ENCODE data around the gene BPNT1. TPM values are rescaled to one million over a fixed set of nuclear protein-coding genes. Genes with fewer than 3 reads are reported as not detected.
"Not testable (repeated sequence)": the region's sequence is repeated elsewhere in the genome, so short reads cannot be mapped to it uniquely, and the experiment has no call there.

Gene BPNT1
- total and polyA plus RNA-seq, 9 donors = 12.9 to 34.0 (median 15.7) TPM

DNA sequence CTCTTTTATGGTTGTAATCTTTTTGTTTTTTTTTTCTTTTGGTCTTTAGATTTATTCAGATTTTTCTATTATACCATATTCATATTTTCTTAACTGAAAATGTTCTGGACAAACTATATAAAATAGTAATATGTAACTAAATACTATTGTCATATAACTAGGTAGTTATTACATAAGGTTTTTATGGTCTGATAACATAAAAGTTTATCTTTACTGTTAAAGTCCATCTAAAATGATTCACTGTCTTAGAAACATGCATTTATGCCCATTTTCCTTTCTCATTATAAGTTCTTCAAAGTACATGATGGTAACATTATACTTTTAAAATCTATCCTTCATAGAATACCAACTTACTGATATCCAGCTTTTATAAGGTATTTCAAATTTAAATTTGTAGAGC is 33.5 kb upstream of the BPNT1 start:
- H3K4me3 ChIP-seq = no peak overlapping the region
- H3K4me1 ChIP-seq (ENCODE audit: insufficient read depth) = peaks cover 4% of the 10 kb centered on the region
- no peaks in the 10 kb centered on the region for H3K9me3 ChIP-seq
- TF ChIP-seq POLR2A (IDR thresholded peaks at IDR 0.05) (no peak), EP300 (IDR thresholded peaks at IDR 0.05) (no peak)
- TF ChIP-seq, protein P1, sequence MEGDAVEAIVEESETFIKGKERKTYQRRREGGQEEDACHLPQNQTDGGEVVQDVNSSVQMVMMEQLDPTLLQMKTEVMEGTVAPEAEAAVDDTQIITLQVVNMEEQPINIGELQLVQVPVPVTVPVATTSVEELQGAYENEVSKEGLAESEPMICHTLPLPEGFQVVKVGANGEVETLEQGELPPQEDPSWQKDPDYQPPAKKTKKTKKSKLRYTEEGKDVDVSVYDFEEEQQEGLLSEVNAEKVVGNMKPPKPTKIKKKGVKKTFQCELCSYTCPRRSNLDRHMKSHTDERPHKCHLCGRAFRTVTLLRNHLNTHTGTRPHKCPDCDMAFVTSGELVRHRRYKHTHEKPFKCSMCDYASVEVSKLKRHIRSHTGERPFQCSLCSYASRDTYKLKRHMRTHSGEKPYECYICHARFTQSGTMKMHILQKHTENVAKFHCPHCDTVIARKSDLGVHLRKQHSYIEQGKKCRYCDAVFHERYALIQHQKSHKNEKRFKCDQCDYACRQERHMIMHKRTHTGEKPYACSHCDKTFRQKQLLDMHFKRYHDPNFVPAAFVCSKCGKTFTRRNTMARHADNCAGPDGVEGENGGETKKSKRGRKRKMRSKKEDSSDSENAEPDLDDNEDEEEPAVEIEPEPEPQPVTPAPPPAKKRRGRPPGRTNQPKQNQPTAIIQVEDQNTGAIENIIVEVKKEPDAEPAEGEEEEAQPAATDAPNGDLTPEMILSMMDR (IDR thresholded peaks at IDR 0.05) = no peak
- intact Hi-C loops (cut with DNase I) = no loop called here
- no peak for DNase-seq
- H3K27me3 ChIP-seq = no peaks in the 10 kb centered on the region
- H3K36me3 ChIP-seq = no peaks in the 10 kb centered on the region
- H3K27ac ChIP-seq = no peak overlapping the region

DNA sequence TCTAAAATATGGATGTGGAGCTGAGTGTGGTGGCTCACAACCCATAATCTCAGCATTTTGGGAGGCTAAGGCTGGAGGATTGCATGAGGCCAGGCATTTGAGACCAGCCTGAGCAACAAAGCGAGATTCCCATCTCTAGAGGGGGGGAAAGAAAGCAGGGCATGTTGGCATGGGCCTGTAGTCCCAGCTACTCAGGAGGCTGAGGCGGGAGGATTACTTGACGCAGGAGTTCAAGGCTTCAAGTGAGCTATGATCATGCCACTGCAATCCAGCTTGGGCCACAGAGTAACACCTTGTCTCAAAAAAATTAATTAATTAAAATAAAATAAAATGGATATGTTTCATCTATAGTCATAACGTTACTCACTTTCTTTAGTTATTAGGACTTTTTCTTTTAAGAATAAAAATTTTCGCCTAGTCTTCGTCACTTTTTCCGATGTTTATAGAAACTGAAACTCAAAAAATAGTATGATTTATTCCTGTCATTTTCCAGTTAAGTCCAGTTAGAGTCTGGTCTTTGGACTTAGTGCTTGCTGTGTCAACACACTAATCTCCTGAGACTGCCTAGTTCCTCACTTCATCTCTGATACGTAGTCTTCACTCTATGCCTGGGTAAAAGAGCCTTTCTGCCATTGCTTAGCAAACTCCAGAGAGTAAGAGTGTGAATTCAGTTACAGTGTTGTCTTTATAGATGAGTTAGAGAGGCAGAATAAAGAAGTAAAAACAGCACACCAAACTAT is 32.4 kb upstream of the BPNT1 start:
- 92 to 94% (median 93%) methylated on average over 8 of the region's 8 CpGs for WGBS, 3 donors
- H3K9me3 ChIP-seq = no peaks in the 10 kb centered on the region
- no peak overlapping the region for H3K4me3 ChIP-seq
- intact Hi-C loops (cut with DNase I) = no loop called here
- no peaks in the 10 kb centered on the region for H3K36me3 ChIP-seq
- no peak for DNase-seq
- peaks cover 4% of the 10 kb centered on the region for H3K4me1 ChIP-seq (ENCODE audit: insufficient read depth)
- H3K27ac ChIP-seq = no peak overlapping the region
- H3K27me3 ChIP-seq = no peaks in the 10 kb centered on the region
- TF ChIP-seq POLR2A (IDR thresholded peaks at IDR 0.05) (no peak), EP300 (IDR thresholded peaks at IDR 0.05) (no peak)
- TF ChIP-seq, protein P1 (IDR thresholded peaks at IDR 0.05) = no peak

DNA sequence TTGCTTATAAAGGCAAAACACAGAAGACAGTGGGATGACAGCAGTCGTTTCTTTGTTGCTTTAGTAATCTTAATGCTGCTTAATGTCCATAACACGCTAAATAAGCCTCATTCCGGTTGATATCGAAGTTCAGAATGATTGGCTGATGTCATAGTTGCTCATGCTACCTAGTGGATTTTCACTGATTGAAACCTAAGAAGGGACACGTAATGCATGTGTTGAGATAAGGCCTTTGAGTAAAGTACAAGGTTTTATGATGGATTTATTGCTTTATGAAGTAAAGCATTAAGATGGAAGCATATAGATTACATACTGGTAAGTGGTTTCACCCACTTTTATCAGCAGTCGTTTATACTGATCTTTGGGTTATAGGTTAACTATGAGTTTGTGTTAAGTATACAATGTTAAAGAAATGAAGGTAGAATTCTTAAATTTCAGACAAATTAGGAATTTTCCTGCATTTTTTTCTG is 29.5 kb upstream of the BPNT1 start:
- WGBS, 3 donors = 67 to 78% (median 70%) methylated on average over 6 of the region's 6 CpGs
- intact Hi-C loops (cut with DNase I) = no loop called here
- TF ChIP-seq POLR2A (IDR thresholded peaks at IDR 0.05) (no peak), EP300 (IDR thresholded peaks at IDR 0.05) (no peak)
- TF ChIP-seq, protein P1 (IDR thresholded peaks at IDR 0.05) = no peak
- no peaks in the 10 kb centered on the region for H3K27me3 ChIP-seq
- no peak for DNase-seq
- no peak overlapping the region for H3K27ac ChIP-seq
- no peaks in the 10 kb centered on the region for H3K4me1 ChIP-seq (ENCODE audit: insufficient read depth)
- no peaks in the 10 kb centered on the region for H3K36me3 ChIP-seq
- no peaks in the 10 kb centered on the region for H3K9me3 ChIP-seq
- no peak overlapping the region for H3K4me3 ChIP-seq

DNA sequence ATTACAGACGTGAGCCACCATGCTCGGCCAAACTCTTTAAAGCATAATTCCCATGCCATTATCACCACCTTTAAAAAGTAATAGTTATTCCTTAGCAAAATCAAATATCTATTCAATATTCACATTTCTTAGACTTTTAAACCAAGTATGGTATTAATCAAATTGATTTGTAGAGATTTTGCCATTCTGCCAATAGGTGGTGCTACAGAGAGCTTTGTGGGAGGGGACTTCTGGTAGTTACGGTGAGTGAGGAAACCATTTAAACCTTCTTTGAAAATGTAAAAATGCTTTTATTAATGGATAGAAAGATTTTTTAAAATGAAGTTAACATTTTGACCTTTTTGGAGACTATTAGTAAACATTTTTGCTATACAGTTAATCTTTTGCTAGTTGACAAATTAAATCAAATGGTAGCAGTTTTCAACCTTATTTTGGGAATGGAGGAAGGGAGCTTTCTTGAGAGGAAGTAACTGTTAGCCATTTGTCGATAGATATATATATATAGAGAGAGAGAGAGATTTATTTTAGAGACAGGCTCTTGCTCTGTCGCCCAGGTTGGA is 23.6 kb upstream of the BPNT1 start:
- no peaks in the 10 kb centered on the region for H3K36me3 ChIP-seq
- intact Hi-C loops (cut with DNase I) = no loop called here
- H3K4me1 ChIP-seq (ENCODE audit: insufficient read depth) = no peaks in the 10 kb centered on the region
- no peak overlapping the region for H3K27ac ChIP-seq
- H3K9me3 ChIP-seq = no peaks in the 10 kb centered on the region
- TF ChIP-seq EP300 (IDR thresholded peaks at IDR 0.05) (no peak), POLR2A (IDR thresholded peaks at IDR 0.05) (no peak)
- TF ChIP-seq, protein P1 (IDR thresholded peaks at IDR 0.05) = no peak
- H3K4me3 ChIP-seq = no peak overlapping the region
- H3K27me3 ChIP-seq = no peaks in the 10 kb centered on the region
- DNase-seq = no peak
- WGBS, 3 donors = 78 to 84% (median 82%) methylated on average over 5 of the region's 5 CpGs

DNA sequence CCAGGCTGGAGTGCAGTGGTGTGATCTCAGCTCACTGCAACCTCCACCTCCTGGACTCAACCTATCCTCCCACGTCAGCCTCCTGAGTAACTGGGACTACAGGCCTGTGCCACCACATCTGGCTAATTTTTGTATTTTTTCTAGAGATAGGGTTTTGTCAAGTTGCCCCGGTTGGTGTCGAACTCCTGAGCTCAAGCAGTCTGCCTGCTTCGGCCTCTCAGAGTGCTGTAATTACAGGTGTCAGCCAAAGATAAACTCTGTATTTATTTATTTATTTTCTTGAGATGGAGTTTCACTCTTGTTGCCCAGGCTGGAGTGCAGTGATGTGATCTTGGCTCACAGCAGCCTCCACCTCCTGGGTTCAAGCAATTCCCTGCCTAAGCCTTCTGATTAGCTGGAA is 23.0 kb upstream of the BPNT1 start:
- intact Hi-C loops (cut with DNase I); H3K36me3 ChIP-seq; DNase-seq; H3K4me3 ChIP-seq; H3K27me3 ChIP-seq; H3K9me3 ChIP-seq; H3K4me1 ChIP-seq (ENCODE audit: insufficient read depth); H3K27ac ChIP-seq: not testable (repeated sequence)
- 96 to 99% (median 99%) methylated on average over 4 of the region's 4 CpGs for WGBS, 3 donors

DNA sequence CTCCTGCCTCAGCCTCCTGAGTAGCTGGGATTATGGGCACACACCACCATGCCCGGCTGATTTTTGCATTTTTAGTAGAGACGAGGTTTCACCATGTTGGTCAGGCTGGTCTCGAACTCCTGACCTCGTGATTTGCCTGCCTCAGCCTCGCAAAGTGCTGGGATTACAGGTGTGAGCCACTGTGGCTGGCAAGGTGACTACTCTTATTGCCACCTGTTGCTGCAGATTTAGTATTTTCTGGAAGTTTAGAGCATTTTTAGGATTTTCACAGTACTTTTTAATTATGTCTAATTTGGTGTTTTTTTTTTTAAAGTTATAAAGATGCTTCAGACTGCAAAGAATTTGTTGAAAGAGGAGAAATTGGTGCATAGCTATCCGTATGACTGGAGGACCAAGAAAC is 20.9 kb upstream of the BPNT1 start:
- DNase-seq; intact Hi-C loops (cut with DNase I); H3K4me3 ChIP-seq; H3K4me1 ChIP-seq (ENCODE audit: insufficient read depth); H3K27ac ChIP-seq; H3K9me3 ChIP-seq; H3K36me3 ChIP-seq; H3K27me3 ChIP-seq: not testable (repeated sequence)
- WGBS, 3 donors = 91 to 98% (median 94%) methylated on average over 6 of the region's 6 CpGs
